Vagina (tissue), 2 donors: ENCODE measurements around the gene FXYD6.

ENCODE experiments used
- POLR2A ChIP-seq, 2 donors: fragments of 450-650 bp; IDR thresholded peaks; one replicate each; pipeline ENCODE4 v1.6.1; 2017; ENCODE audit warnings: antibody characterized with exemption in 2 of 2, mild to moderate bottlenecking in 2 of 2, moderate library complexity in 2 of 2
- TF ChIP-seq, protein P1 (sequence below), 3 experiments: fragments of 450-650 bp in 2 of 3; fragments of 200-600 bp in 1 of 3; sonication (generic) in 1 of 3; IDR thresholded peaks; one replicate each; pipeline ENCODE4 v1.5.1; 2017 to 2019; ENCODE audit warnings: antibody characterized with exemption in 3 of 3, mild to moderate bottlenecking in 2 of 3, moderate library complexity in 2 of 3

GRCh38 chr11:117917591-117918151, 41.2 kb upstream of the FXYD6 start:
- TF ChIP-seq, protein P1, sequence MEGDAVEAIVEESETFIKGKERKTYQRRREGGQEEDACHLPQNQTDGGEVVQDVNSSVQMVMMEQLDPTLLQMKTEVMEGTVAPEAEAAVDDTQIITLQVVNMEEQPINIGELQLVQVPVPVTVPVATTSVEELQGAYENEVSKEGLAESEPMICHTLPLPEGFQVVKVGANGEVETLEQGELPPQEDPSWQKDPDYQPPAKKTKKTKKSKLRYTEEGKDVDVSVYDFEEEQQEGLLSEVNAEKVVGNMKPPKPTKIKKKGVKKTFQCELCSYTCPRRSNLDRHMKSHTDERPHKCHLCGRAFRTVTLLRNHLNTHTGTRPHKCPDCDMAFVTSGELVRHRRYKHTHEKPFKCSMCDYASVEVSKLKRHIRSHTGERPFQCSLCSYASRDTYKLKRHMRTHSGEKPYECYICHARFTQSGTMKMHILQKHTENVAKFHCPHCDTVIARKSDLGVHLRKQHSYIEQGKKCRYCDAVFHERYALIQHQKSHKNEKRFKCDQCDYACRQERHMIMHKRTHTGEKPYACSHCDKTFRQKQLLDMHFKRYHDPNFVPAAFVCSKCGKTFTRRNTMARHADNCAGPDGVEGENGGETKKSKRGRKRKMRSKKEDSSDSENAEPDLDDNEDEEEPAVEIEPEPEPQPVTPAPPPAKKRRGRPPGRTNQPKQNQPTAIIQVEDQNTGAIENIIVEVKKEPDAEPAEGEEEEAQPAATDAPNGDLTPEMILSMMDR (IDR thresholded peaks at IDR 0.05) = no peak
- TF ChIP-seq POLR2A (IDR thresholded peaks at IDR 0.05) = no peak
